Hindlimb muscle (tissue), 1 donor: ENCODE data around the gene TBC1D1. TPM values are rescaled to one million over a fixed set of nuclear protein-coding genes. Genes with fewer than 3 reads are reported as not detected.
"Not testable (repeated sequence)": the region's sequence is repeated elsewhere in the genome, so short reads cannot be mapped to it uniquely, and the experiment has no call there.

ENCODE experiments used
- DNase-seq: peaks from one replicate; pipeline ENCODE4 v3.0.0-alpha.2; 2013
- polyA plus RNA-seq: library from polyadenylated mRNA; unstranded; fragments of 120-200 nt; gene quantifications from one replicate; pipeline ENCODE4 v1.2.1, GENCODE V29; 2013; ENCODE audit not compliant: insufficient read length

The TBC1D1 gene
- polyA plus RNA-seq, 1 donor, result 51.4 TPM

- DNase-seq, result peak; percentile 27
Observed at GRCh38 chr4:37889849-37890800, 759 bp upstream of the TBC1D1 start.

- peak; percentile 19 for DNase-seq
Observed at GRCh38 chr4:37891260-37892159, 626 bp downstream of the TBC1D1 start.

GRCh38 chr4:37892641-37893040 is 1.8 kb downstream of the TBC1D1 start:
- DNase-seq, result no peak

GRCh38 chr4:37893164-37893563 is 2.3 kb downstream of the TBC1D1 start:
- DNase-seq, result no peak

DNA sequence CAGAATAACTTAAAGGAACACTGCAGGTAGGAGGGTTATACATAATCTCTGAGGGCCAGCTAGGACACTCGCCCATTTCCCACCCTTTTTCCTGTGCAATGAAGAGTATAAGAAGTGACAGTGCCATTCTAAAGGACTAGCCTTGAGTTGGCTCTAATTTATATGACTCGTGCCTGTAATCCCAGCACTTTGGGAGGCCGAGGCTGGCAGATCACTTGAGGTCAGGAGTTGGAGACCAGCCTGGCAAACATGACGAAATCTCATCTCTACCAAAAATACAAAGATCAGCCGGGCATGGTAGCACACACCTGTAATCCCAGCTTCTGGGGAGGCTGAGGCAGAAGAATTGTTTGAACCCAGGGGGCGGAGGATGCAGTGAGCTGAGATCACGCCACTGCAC is 4.4 kb downstream of the TBC1D1 start:
- DNase-seq, result no peak

DNA sequence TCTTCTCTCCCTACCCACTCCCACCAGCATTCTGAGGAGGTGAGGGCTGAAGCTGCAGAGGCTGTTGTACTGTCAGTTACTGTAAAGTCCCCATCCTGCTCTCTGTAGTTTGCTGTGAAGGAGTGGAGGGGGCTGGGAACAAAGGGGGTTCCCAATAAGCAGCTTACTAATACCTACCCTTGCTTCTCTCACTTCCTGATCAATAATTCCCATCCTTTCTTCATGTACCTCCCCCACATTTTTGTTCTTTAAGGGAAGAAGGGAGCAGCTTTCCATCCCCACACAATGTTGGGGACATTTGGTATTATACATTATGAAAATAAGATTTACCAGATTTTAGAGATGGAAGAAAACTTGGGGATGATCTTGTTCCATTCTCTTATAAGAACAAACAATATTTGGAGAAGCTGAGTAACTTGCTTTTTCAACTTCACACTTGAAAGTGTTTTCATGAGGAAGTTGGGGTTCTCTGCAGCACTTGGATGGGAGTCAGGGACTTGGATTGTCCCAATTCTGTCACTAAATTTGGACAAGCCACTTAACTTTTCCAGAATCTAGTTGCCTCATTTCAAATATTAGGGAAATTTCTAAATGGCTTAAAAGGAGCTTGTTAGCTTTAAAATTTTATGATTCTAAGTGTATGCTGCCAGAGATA is 5.4 kb downstream of the TBC1D1 start:
- DNase-seq, result no peak

- no peak for DNase-seq
Observed at GRCh38 chr4:37902212-37902611, 11.3 kb downstream of the TBC1D1 start.

DNA sequence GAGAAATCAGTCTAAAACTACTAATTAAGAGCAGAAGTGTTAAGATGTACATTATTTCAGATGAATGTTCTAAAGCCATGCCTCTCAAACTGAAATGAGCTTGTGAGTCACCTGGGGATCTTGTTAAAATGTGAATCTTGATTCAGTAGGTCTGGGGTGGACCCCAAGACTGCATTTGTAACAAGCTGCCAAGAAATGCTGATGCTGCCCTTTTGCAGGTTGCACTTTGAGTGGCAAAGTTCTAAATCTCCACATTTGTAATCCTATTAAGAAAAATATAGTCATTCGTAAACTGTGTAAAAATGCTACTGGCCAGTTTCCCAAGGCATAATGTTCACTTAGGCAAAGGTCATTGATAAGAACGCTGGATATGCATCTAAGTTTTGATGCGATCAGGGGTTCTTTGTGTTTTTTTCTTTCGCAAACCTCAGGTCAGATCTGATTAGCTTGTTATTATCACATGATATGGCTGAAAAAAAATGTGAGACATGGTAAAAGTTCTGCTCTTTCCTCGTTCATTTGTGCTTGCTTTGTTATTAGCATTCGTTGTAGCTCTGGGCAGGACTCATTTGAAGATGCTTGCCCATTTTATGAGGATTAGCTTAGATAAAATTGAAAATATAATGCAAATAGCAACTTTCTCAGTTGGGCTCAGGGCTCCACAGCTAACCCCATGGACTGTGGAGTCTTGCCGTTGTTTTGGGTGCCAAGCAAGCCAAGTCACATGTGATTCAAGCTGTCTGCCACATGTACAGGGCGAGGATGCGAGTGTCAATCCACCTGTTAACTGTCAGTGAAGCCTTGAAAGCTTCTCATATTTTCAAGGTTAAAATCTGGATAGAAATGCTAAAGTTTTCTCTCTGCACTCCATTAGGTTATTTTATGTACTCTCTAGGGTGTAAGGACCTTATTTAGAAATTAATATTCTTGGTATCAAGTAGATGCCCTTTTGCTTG is 12.1 kb downstream of the TBC1D1 start:
- no peak for DNase-seq

- DNase-seq, result no peak
Observed at GRCh38 chr4:37903901-37904300, 13.0 kb downstream of the TBC1D1 start.

- no peak for DNase-seq
Observed at GRCh38 chr4:37904824-37905223, 13.9 kb downstream of the TBC1D1 start.

DNA sequence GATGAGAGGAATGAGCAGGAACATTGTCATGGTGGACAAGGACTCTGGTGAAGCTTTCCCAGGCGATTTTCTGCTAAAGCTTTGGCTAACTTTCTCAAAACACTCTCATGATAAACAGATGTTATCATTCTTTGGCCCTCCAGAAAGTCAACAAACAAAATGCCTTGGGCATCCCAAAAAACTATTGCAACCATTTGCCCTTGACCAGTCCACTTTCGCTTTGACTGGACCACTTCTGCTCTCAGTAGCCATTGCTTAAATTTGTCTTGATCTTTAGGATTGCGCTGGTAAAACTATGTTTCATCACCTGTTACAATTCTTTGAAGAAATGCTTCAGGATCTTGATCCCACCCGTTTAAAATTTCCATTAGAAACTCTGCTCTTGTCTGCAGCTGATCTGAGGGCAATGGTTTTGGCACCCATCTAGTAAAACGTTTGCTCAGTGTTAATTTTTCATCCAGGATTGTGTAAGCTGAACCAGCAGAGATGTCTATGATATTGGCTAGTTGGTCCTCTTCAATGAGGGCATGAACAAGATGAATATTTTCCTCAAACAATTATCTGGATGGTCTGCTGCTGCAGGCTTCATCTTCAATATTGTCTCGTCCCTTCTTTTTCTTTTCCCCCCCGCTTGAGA is 14.8 kb downstream of the TBC1D1 start:
- DNase-seq, result no peak

GRCh38 chr4:37908488-37909331 is 17.8 kb downstream of the TBC1D1 start:
- DNase-seq, result no peak

GRCh38 chr4:37909332-37910090 is 18.6 kb downstream of the TBC1D1 start:
- DNase-seq, result no peak

DNA sequence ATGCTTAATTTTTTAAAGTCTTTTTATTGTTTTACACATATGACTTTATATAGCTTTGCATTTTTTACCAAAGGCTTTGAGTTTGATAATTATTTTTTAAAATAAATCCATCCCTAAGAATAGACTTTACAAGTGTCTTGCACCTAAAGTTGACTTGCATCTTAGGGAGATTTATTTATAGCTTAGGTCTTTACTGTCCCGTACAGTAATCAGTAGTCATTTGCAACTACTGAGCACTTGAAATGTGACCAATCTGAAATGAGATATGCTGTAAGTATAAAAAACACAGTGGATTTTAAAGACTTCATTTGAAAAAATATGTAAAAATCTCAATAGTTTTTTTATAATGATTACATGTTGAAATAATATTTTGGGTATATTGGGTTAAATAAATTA is 19.2 kb downstream of the TBC1D1 start:
- DNase-seq, result no peak

DNA sequence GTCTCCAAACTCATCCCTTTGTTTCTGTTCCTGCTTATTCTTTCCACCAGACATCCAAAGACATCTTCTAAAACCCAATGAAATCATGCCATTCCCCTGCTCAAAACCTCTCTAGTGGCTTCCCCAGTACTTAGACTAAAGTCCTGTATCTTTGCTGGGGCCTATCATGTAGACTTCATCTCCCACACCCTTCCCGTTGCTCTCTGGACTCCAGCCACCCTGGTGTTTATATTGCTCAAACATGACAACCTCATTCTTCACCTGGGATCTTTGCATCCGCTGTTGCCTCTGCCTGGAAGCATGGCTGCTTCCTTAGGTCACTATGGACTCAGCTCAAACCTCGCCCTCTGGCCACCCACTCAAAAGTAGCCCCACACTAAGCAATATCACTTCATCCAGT is 23.7 kb downstream of the TBC1D1 start:
- no peak for DNase-seq

GRCh38 chr4:37917388-37917787 is 26.5 kb downstream of the TBC1D1 start:
- DNase-seq, result no peak

DNA sequence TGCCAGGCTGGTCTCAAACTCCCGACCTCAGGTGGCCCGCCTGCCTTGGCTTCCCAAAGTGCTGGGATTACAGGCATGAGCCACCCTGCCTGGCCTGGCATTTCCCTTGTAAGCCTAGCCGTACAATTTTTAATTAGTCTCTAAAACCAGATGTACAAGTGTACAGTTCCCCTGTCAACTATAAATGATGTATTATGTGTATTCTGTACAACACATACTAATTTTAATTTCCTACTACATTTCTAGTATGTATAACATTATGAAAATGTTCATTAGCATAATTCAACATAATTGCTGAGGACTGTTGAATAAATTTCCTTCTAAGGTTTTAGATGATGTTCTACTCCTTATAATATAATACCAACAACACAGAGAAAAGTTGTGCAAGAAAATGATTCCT is 27.8 kb downstream of the TBC1D1 start:
- no peak for DNase-seq

- DNase-seq, result no peak
Observed at GRCh38 chr4:37922328-37922727, 31.4 kb downstream of the TBC1D1 start.

GRCh38 chr4:37923089-37923488 is 32.2 kb downstream of the TBC1D1 start:
- DNase-seq, result not testable (repeated sequence)
